ENCODE results near the gene PITX2.

Gene PITX2

GRCh38 chr4:110622841-110623717 lies at the start of gene PITX2:
Gene PITX2 (minus strand): TSS chr4:110623077. CDS start chr4:110622460, 617 bp downstream.
- no peak within 1 kb of the TSS for H3K4me3 ChIP-seq (ENCODE audit: low read depth, low read length)
- no peak for DNase-seq (ENCODE audit: low read depth)
- no peak for TF ChIP-seq CTCF (IDR thresholded peaks at IDR 0.05; ENCODE audit: low read depth, low read length, missing control alignments)

- TF ChIP-seq CTCF (IDR thresholded peaks at IDR 0.05; ENCODE audit: low read depth, low read length, missing control alignments): no peak
- DNase-seq (ENCODE audit: low read depth): no peak
- no peak overlapping the region for H3K4me3 ChIP-seq (ENCODE audit: low read depth, low read length)
Observed at GRCh38 chr4:110671679-110672078, 48.8 kb upstream of the PITX2 start.

DNA sequence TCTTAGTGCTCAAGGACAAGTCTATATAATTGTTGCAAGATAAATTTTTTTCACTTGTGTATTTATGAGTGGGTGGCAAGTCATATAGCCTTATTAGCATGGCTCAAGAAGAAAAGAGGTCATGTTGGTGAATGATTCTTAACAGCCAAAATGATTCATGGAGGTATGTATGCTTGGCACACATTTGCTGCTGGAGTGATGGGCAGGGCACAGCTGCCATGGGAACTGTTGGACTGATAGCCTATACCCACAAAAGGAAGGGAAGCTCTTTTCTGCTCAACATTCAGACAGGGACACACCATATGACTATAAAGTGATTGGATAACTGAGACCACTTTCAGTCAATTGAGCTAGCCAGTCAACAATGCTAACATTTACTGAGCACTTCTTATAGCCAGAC lies 46.8 kb upstream of the PITX2 start:
- no peak overlapping the region for H3K4me3 ChIP-seq (ENCODE audit: low read depth, low read length)
- TF ChIP-seq CTCF (IDR thresholded peaks at IDR 0.05; ENCODE audit: low read depth, low read length, missing control alignments): no peak
- DNase-seq (ENCODE audit: low read depth): no peak

DNA sequence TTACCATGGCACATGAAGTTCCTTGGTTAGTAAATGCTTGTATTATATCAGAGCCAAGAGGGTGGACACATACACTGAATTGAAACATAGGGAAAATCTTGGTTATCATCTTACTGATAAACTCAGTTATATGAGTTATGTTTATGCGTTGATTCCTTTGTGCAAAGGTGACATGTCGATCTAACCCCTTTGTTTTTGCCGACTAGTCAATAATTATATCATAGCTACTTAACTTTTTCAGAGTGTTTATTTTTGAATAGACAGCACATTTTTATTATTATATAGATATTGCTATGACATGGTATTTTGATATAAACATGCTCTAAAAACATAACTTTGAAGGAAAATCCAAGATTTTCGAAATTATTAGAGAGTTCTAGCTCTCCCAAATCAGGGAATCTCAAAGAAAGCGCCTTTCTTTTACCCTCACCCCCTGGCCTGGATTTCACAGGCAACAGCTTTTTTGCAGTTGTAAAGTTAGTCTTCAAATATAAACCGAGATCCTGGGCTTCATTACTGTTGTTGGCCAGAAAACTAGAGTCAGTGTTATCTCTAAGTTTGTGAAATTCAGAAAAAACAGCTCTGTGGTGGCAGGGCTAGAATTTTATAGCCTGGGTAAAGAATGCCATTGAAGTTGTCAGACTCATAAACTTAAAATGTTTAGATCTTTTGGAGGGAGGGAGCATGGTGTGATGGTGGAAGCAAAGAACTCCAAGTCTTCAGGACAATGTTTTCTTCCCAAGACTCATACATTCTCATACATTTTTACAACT lies 45.8 kb upstream of the PITX2 start:
- no peak for TF ChIP-seq CTCF (IDR thresholded peaks at IDR 0.05; ENCODE audit: low read depth, low read length, missing control alignments)
- no peak overlapping the region for H3K4me3 ChIP-seq (ENCODE audit: low read depth, low read length)
- DNase-seq (ENCODE audit: low read depth): no peak

DNA sequence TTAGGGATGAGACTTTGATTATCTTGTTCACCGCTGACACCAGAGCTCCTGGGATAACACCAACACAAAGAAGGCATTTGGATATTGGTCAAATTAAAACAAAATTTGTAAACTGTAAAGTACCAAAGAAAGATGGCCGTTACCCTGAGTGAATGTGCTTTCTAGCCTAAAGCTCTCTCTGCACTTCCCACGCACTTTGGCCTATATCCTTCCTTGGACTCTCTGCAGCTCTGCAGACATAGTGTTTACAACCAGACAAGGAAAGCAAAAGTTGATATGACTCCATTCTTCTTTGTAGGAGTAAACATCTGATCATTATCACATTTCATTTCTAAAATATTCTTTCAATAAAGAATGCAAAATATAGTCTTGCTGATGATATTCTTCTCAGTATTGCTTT lies 44.8 kb upstream of the PITX2 start:
- no peak for DNase-seq (ENCODE audit: low read depth)
- TF ChIP-seq CTCF (IDR thresholded peaks at IDR 0.05; ENCODE audit: low read depth, low read length, missing control alignments): no peak
- H3K4me3 ChIP-seq (ENCODE audit: low read depth, low read length): no peak overlapping the region

DNA sequence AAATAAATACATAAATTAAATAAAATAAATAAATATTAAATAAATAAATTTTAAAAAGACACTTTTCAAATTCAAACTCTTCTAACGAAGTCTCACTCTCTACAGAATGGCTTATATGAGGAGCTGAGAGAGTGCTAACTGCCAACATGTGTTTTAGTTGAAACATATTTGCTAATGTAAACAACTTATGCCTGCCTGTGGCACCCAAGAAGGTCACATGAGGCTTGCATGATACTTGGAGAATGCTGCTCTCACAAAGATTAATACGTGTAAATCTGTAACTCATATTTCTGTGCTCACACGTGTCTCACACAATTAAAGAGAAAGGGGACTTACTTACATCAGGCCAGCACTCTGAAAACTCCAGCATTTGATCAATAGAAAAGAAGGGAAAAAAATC lies 43.2 kb upstream of the PITX2 start:
- DNase-seq (ENCODE audit: low read depth): no peak
- no peak overlapping the region for H3K4me3 ChIP-seq (ENCODE audit: low read depth, low read length)
- TF ChIP-seq CTCF (IDR thresholded peaks at IDR 0.05; ENCODE audit: low read depth, low read length, missing control alignments): no peak

All from GM12864 (cell line).